ENCODE data around the gene ZNF618. TPM values are rescaled to one million over a fixed set of nuclear protein-coding genes. Genes with fewer than 3 reads are reported as not detected.

Gene ZNF618
- total and polyA plus RNA-seq, 8 donors: 5.1 to 14.0 (median 8.1) TPM

DNA sequence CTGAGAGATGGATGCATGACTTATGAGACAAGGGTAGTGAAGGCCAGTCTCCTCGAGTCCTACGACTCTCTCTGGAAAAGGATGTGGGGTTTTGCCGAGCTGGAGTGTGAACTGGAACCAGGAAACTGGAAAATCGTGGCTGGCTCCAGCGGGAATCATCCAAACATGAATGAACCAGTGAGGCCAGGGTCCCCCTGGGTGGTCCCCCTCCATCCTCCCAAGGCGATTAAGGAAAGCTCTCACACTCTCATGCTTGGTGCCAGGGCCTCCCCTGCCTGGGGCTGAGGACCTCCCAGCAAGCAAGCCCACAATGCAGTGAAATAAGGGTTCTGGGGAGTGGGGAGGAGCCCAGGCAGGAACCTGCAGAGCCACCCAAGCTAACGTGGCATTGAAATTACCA is 211.6 kb downstream of the ZNF618 start:
- H3K36me3 ChIP-seq: peaks cover 0 to 6% (median 0%) of the 10 kb centered on the region in 3 donors
- H3K9me3 ChIP-seq: no peaks in the 10 kb centered on the region
- TF ChIP-seq, protein P1, sequence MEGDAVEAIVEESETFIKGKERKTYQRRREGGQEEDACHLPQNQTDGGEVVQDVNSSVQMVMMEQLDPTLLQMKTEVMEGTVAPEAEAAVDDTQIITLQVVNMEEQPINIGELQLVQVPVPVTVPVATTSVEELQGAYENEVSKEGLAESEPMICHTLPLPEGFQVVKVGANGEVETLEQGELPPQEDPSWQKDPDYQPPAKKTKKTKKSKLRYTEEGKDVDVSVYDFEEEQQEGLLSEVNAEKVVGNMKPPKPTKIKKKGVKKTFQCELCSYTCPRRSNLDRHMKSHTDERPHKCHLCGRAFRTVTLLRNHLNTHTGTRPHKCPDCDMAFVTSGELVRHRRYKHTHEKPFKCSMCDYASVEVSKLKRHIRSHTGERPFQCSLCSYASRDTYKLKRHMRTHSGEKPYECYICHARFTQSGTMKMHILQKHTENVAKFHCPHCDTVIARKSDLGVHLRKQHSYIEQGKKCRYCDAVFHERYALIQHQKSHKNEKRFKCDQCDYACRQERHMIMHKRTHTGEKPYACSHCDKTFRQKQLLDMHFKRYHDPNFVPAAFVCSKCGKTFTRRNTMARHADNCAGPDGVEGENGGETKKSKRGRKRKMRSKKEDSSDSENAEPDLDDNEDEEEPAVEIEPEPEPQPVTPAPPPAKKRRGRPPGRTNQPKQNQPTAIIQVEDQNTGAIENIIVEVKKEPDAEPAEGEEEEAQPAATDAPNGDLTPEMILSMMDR (IDR thresholded peaks at IDR 0.05): no peak
- ATAC-seq (no peak), FAIRE-seq (no peak), DNase-seq (no peak)
- 68 to 70% methylated on average over 7 of the region's 7 CpGs for WGBS, 2 donors
- intact Hi-C loops (cut with DNase I): no loop called here
- H3K27me3 ChIP-seq: no peaks in the 10 kb centered on the region
- no peak overlapping the region for H3K4me3 ChIP-seq
- no peak overlapping the region for H3K27ac ChIP-seq
- peaks cover 0 to 1% (median 0%) of the 10 kb centered on the region in 3 donors for H3K4me1 ChIP-seq

DNA sequence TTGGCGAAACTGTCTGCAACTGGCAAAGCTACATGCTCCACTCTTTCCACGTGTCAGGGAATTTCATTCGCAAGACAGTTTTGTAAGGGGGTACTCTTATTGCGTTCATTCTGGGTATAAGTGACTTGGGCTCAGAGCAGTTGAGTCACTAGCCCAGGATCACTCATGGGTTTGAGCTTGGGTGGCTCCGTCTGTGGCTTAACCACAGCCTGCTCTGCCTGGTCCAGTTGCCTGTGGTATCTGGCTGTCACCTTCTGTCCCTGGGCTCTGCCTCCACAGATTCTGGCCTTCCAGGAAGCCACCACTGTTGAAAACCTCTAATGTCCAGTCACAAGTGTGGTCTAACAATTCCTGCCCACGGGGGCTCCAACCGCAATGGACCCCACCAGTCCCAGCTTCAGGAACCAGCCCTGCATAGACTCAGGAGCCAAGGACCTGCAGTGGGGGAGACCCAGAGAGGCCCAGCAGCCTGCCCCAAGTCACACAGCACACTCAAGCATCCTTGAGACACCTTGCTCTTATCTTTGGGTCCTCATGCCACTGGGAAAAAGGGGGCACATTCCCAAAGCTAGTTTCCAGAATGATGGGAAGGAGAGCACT is 212.6 kb downstream of the ZNF618 start:
- Histone ChIP-seq H3K27me3 (no peaks in the 10 kb centered on the region), H3K4me3 (no peak overlapping the region), H3K27ac (no peak overlapping the region), H3K4me1 (no peaks in the 10 kb centered on the region), H3K36me3 (peaks cover 0 to 14% (median 0%) of the 10 kb centered on the region in 3 donors), H3K9me3 (no peaks in the 10 kb centered on the region)
- intact Hi-C loops (cut with DNase I): no loop called here
- DNase-seq (peak in 1 of 6 donors; percentile 8), ATAC-seq (peak in 2 of 4 donors; percentile 17 to 18), FAIRE-seq (no peak)
- WGBS, 2 donors: 77 to 84% methylated on average over 7 of the region's 7 CpGs
- TF ChIP-seq, protein P1 (IDR thresholded peaks at IDR 0.05): no peak

DNA sequence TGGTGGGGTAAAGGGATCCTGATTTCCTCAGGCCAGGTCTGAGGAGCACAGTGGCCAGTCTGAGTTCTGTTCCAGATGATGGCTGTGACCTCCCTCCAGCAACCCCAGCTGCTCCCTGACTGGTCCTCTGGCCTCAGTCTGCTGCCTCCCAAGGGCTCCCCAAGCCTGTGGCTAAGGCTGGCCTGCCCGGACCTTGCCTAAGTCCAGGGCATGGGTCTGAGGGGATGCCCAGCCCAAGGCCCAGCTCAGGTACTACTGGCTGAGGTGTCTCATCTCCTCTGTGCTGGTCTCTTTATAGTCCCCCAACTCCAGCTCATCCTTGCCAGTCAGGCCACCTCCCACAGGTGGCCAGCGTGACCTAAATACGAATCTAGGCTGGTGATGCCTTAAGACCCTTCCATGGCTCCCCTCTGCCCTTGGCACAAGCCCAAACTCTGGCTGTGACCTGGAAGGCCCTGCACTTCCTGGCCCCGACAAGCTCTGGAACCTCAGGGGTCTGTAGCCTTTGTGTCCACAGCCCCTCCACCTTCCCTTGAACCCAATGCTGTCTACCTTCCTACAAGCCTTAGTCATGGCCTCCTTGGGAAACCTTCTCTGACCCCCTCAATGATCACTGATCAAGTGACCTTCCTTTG is 213.2 kb downstream of the ZNF618 start:
- peaks cover 0 to 20% (median 3%) of the 10 kb centered on the region in 3 donors for H3K36me3 ChIP-seq
- peak in 3 of 4 donors; percentile 13 to 18 (median 14) for ATAC-seq

DNA sequence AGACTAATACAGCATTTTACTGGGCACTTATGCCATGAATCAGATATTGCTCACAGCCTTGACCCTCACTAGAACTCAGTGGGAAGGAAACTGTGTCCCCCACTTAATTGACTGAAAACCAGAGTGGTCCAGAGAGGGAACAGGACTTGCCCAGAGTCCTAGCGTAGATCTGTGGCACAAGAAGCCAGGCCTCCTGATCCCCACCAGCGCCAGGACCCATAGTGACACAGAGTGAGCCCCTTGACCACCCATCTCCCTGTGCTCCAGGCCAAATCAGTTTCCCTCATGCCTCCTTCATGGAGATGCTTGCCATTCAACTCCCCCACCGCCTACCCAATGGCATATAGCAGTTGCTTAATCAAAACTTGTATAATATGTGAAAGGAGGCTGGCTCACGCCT is 214.7 kb downstream of the ZNF618 start:
- H3K4me1 ChIP-seq: no peaks in the 10 kb centered on the region
- peak in 1 of 6 donors; percentile 1 for DNase-seq
- TF ChIP-seq, protein P1 (IDR thresholded peaks at IDR 0.05): no peak
- FAIRE-seq: no peak
- intact Hi-C loops (cut with DNase I): no loop called here
- WGBS, 2 donors: 95 to 96% methylated on average over 4 of the region's 4 CpGs
- peaks cover 0 to 34% (median 7%) of the 10 kb centered on the region in 3 donors for H3K36me3 ChIP-seq
- H3K27ac ChIP-seq: no peak overlapping the region
- no peaks in the 10 kb centered on the region for H3K27me3 ChIP-seq
- no peak for ATAC-seq
- H3K9me3 ChIP-seq: no peaks in the 10 kb centered on the region
- no peak overlapping the region for H3K4me3 ChIP-seq

More for the DNA sequence above, 213.2 kb downstream of the ZNF618 start:
- H3K9me3 ChIP-seq: no peaks in the 10 kb centered on the region
- H3K4me1 ChIP-seq: no peaks in the 10 kb centered on the region
- intact Hi-C loops (cut with DNase I): no loop called here
- H3K4me3 ChIP-seq: no peak overlapping the region
- DNase-seq (peak in 1 of 6 donors; percentile 25), FAIRE-seq (no peak)
- H3K27ac ChIP-seq: no peak overlapping the region
- WGBS, 2 donors: 76 to 83% methylated on average over 4 of the region's 4 CpGs
- H3K27me3 ChIP-seq: no peaks in the 10 kb centered on the region
- TF ChIP-seq, protein P1 (IDR thresholded peaks at IDR 0.05): no peak

DNA sequence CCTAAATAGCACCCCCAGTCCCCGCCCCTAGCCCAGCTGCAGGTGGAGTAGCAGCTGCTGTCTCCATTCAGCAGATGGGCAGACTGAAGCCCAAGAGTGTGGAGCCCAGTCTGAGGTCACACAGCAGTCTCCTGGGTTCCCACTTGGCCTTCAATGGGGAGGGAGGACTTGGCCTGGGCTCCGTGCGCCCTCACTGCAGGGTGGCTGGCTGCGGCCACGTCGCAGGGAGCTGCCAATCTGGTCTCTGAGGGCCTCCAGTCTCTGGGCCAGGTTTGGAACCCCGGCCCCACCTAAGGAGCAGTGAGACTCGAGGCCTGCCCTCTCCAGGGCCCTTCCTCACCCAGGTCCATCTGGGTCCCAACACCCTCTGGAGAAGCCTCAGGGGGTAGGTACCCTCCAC is 215.6 kb downstream of the ZNF618 start:
- H3K4me3 ChIP-seq: no peak overlapping the region
- no peaks in the 10 kb centered on the region for H3K9me3 ChIP-seq
- ATAC-seq: no peak
- TF ChIP-seq, protein P1 (IDR thresholded peaks at IDR 0.05): no peak
- no peaks in the 10 kb centered on the region for H3K4me1 ChIP-seq
- intact Hi-C loops (cut with DNase I): no loop called here
- no peaks in the 10 kb centered on the region for H3K27me3 ChIP-seq
- FAIRE-seq: no peak
- peaks cover 0 to 37% (median 7%) of the 10 kb centered on the region in 3 donors for H3K36me3 ChIP-seq
- DNase-seq: peak in 3 of 6 donors; percentile 1 to 50 (median 10)
- 89 to 92% methylated on average over 8 of the region's 8 CpGs for WGBS, 2 donors
- H3K27ac ChIP-seq: no peak overlapping the region
